DND-41 (cell line): ENCODE measurements around the gene CADM2.

ENCODE experiments used
- ATAC-seq: fragments of 200-7000 bp; cut with Tn5 transposase; 3 replicates; pipeline ENCODE4 v1.9.1; 2021; ENCODE audit warnings: low read depth; ENCODE audit not compliant: insufficient read depth
- DNase-seq: peaks from one replicate; pipeline ENCODE4 v3.0.0-alpha.2; 2020
- H2AFZ ChIP-seq: 2 replicates; pipeline ENCODE4 v1.6.0; 2012; ENCODE audit warnings: low read depth, low read length
- H3K27ac ChIP-seq: 2 replicates; pipeline ENCODE4 v1.5.1; 2012; ENCODE audit warnings: low read length, inconsistent platforms
- H3K27me3 ChIP-seq: fragments of 200-600 bp; sonication (generic); 2 replicates; pipeline ENCODE4 v1.6.0; 2012; ENCODE audit warnings: low read length, mild to moderate bottlenecking, inconsistent platforms; ENCODE audit not compliant: insufficient read depth, poor library complexity
- H3K36me3 ChIP-seq: 2 replicates; pipeline ENCODE4 v1.5.1; 2012; ENCODE audit warnings: low read length, inconsistent platforms; ENCODE audit not compliant: insufficient read depth
- H3K4me1 ChIP-seq: 2 replicates; pipeline ENCODE4 v1.5.1; 2012; ENCODE audit warnings: mild to moderate bottlenecking, low read length; ENCODE audit not compliant: insufficient read depth
- H3K4me2 ChIP-seq: 2 replicates; pipeline ENCODE4 v1.6.0; 2012; ENCODE audit warnings: mild to moderate bottlenecking, moderate library complexity, low read length, inconsistent platforms; ENCODE audit not compliant: insufficient read depth
- H3K4me3 ChIP-seq, 2 experiments: fragments of 200-600 bp in 1 of 2; shearing (Covaris generic) in 1 of 2; 2 replicates each; pipeline ENCODE4 v1.5.1; 2012 to 2016; ENCODE audit warnings: inconsistent platforms in 2 of 2, low read length in 2 of 2, mild to moderate bottlenecking in 2 of 2, low read depth in 1 of 2, moderate library complexity in 1 of 2
- H3K79me2 ChIP-seq: 2 replicates; pipeline ENCODE4 v1.6.0; 2012; ENCODE audit warnings: low read length, inconsistent platforms; ENCODE audit not compliant: insufficient read depth
- H3K9ac ChIP-seq: 2 replicates; pipeline ENCODE4 v1.6.0; 2012; ENCODE audit warnings: low read depth, mild to moderate bottlenecking, inconsistent platforms, low read length, moderate library complexity
- H3K9me3 ChIP-seq: 2 replicates; pipeline ENCODE4 v1.5.1; 2012; ENCODE audit warnings: low read length, moderate library complexity, mild to moderate bottlenecking, inconsistent platforms; ENCODE audit not compliant: insufficient read depth, severe bottlenecking
- H4K20me1 ChIP-seq: 2 replicates; pipeline ENCODE4 v1.6.0; 2012; ENCODE audit warnings: low read length; ENCODE audit not compliant: insufficient read depth
- CTCF ChIP-seq: IDR thresholded peaks from 2 replicates; pipeline ENCODE4 v1.5.1; 2012; ENCODE audit warnings: borderline replicate concordance, low read length, moderate library complexity, mild to moderate bottlenecking; ENCODE audit not compliant: poor library complexity, severe bottlenecking; ENCODE audit errors: extremely low read depth
- EZH2 ChIP-seq: IDR thresholded peaks from 3 replicates; pipeline ENCODE4 v1.6.1; 2012; ENCODE audit warnings: borderline replicate concordance, low read depth, mild to moderate bottlenecking, moderate library complexity, low read length, inconsistent platforms; ENCODE audit not compliant: severe bottlenecking

CADM2 gene

DNA sequence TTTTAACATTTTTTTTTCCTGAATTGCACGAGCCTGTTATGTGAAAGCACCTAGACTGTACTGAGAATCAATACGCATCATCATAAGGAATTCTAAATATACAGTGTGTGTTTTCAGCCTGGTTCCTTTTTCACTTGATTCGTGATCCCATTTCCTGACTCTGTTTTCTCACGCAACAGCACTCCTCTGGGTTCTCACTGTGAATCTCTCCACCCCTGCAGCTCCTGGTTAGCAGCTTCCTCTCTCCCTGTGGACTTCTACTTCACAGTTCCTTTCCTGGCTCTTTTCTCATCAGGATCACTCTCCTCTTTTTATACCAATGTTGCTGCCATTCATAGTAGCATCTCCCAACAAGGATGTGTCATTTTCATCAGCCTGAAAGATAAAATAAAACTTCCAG is 297.2 kb downstream of the CADM2 start:
- no peak overlapping the region for H3K4me2 ChIP-seq
- H2AFZ ChIP-seq: no peak overlapping the region
- H3K79me2 ChIP-seq: no peaks in the 10 kb centered on the region
- no peaks in the 10 kb centered on the region for H4K20me1 ChIP-seq
- ATAC-seq (no peak), DNase-seq (no peak)
- no peak for TF ChIP-seq CTCF
- no peak for TF ChIP-seq EZH2
- H3K27me3 ChIP-seq: no peaks in the 10 kb centered on the region
- no peak overlapping the region for H3K9ac ChIP-seq
- H3K9me3 ChIP-seq: no peaks in the 10 kb centered on the region
- no peaks in the 10 kb centered on the region for H3K36me3 ChIP-seq
- no peak overlapping the region for H3K27ac ChIP-seq
- no peak overlapping the region for H3K4me3 ChIP-seq
- no peaks in the 10 kb centered on the region for H3K4me1 ChIP-seq

DNA sequence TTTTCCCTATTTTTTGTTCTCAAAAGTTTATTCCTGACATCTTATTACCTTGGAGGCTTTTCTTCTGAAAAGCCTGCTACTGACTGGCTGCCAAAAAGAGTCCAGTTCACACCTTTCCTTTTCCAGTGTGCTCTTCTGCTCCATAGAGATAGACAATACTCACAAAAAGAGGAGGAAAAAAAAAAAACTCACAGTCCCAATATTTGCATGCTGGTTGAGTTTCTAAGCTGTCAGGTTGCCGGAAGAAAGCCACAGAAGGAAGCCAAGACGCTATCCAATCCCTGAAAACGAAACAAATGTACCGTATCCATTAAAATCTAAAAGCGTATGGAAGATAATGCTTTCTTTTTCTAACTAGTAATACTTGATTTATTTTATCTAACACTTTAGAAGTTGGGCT is 299.5 kb downstream of the CADM2 start:
- DNase-seq: no peak
- H3K4me1 ChIP-seq: no peaks in the 10 kb centered on the region
- TF ChIP-seq EZH2 (no peak), CTCF (no peak)
- H2AFZ ChIP-seq: no peak overlapping the region
- H3K9ac ChIP-seq: no peak overlapping the region
- no peak overlapping the region for H3K4me2 ChIP-seq
- no peaks in the 10 kb centered on the region for H3K9me3 ChIP-seq
- no peak overlapping the region for H3K27ac ChIP-seq
- no peaks in the 10 kb centered on the region for H3K27me3 ChIP-seq
- H4K20me1 ChIP-seq: no peaks in the 10 kb centered on the region
- H3K36me3 ChIP-seq: no peaks in the 10 kb centered on the region
- no peaks in the 10 kb centered on the region for H3K79me2 ChIP-seq
- ATAC-seq: no peak
- H3K4me3 ChIP-seq: no peak overlapping the region

DNA sequence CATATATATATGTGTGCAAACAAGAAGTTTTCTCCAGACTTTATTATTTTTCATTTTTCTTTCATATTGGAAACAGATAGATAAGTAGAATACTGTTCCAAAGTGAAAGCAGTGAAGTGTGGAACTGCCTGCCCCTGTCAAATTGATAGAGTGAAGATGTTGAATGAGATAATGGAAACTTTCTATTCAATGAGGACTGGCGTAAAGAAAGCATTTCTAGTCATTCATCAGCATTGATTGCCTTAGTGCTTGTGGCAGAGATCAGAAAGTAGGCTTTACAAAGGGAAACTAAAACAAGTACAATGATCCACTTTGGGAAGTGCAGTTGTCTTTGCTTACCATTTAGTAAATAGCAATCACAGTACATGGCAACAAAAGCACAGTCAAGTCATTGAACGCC is 300.0 kb downstream of the CADM2 start:
- no peaks in the 10 kb centered on the region for H4K20me1 ChIP-seq
- no peak for ATAC-seq
- H3K79me2 ChIP-seq: no peaks in the 10 kb centered on the region
- no peak overlapping the region for H3K4me3 ChIP-seq
- no peak overlapping the region for H3K4me2 ChIP-seq
- H3K36me3 ChIP-seq: no peaks in the 10 kb centered on the region
- no peaks in the 10 kb centered on the region for H3K27me3 ChIP-seq
- H3K9ac ChIP-seq: no peak overlapping the region
- H3K4me1 ChIP-seq: no peaks in the 10 kb centered on the region
- H3K27ac ChIP-seq: no peak overlapping the region
- no peaks in the 10 kb centered on the region for H3K9me3 ChIP-seq
- no peak overlapping the region for H2AFZ ChIP-seq
- no peak for TF ChIP-seq CTCF
- TF ChIP-seq EZH2: no peak
- no peak for DNase-seq

GRCh38 chr3:85259748-85260147 is 301.0 kb downstream of the CADM2 start:
- no peak overlapping the region for H3K4me3 ChIP-seq
- no peaks in the 10 kb centered on the region for H3K27me3 ChIP-seq
- TF ChIP-seq CTCF (no peak), EZH2 (no peak)
- H3K36me3 ChIP-seq: no peaks in the 10 kb centered on the region
- no peaks in the 10 kb centered on the region for H3K4me1 ChIP-seq
- DNase-seq (no peak), ATAC-seq (no peak)
- no peaks in the 10 kb centered on the region for H3K79me2 ChIP-seq
- no peak overlapping the region for H3K9ac ChIP-seq
- no peak overlapping the region for H3K4me2 ChIP-seq
- no peak overlapping the region for H2AFZ ChIP-seq
- H3K9me3 ChIP-seq: no peaks in the 10 kb centered on the region
- H4K20me1 ChIP-seq: no peaks in the 10 kb centered on the region
- H3K27ac ChIP-seq: no peak overlapping the region
